GM12878 (cell line): ENCODE measurements around the gene COL11A1. TPM values are rescaled to one million over a fixed set of nuclear protein-coding genes. Genes with fewer than 3 reads are reported as not detected.

Experiments
- ATAC-seq: fragments of 200-7000 bp; cut with Tn5 transposase; 3 replicates; pipeline ENCODE4 v1.9.1; 2020; ENCODE audit warnings: mild to moderate bottlenecking, moderate library complexity
- BruUV-seq: library from RNA; stranded (reverse); fragments of 400-500 nt; replicated peaks from 2 replicates; lab custom pipeline; 2021; lab: Mats Ljungman, UMichigan
- CTCF ChIA-PET: fragments of 300-600 bp; sonication (Branson Sonifier 250); formaldehyde crosslinking; extraction: SDS; loops from one replicate; lab custom pipeline; 2021; ENCODE audit warnings: inconsistent platforms; lab: Yijun Ruan, JAX
- POLR2A ChIA-PET: fragments of 350-600 bp; formaldehyde crosslinking; extraction: SDS; loops from one replicate; lab custom pipeline; 2021; ENCODE audit warnings: inconsistent platforms; lab: Charles Lee
- RAD21 ChIA-PET: fragments of 300-600 bp; sonication (Branson Sonifier 250); formaldehyde crosslinking; loops from one replicate; lab custom pipeline; 2023; ENCODE audit warnings: antibody characterized with exemption; ENCODE audit not compliant: unreplicated experiment; lab: Charles Lee
- SMC1A ChIA-PET: fragments of 300-600 bp; sonication (Branson Sonifier 250); formaldehyde crosslinking; loops from one replicate; lab custom pipeline; 2023; ENCODE audit not compliant: unreplicated experiment, uncharacterized antibody; lab: Charles Lee
- DNase-seq: peaks from one replicate; pipeline ENCODE4 v3.0.0-alpha.2; 2011; ENCODE audit warnings: low read depth, low spot score
- FAIRE-seq: peaks from 3 replicates; lab custom pipeline; 2011; peaks lifted over from hg19 to GRCh38; lab: Jason Lieb, UNC
- H2AFZ ChIP-seq: 2 replicates; pipeline ENCODE4 v1.6.0; 2011; ENCODE audit warnings: low read depth, low read length, control low read depth; ENCODE audit not compliant: control insufficient read depth
- H3K27ac ChIP-seq: 2 replicates; pipeline ENCODE4 v1.5.1; 2011; ENCODE audit warnings: control low read depth; ENCODE audit not compliant: control insufficient read depth, insufficient read depth
- H3K27me3 ChIP-seq, 2 experiments: replicated peaks in 1 of 2; 2 replicates each; pipeline versions ENCODE4 v1.6.0 to v1.6.1; 2011; ENCODE audit warnings: low read length in 1 of 2; ENCODE audit not compliant: control insufficient read depth in 2 of 2, insufficient read depth in 2 of 2
- H3K36me3 ChIP-seq, 2 experiments: 2 replicates each; pipeline ENCODE4 v1.5.1; 2011; ENCODE audit warnings: low read length in 1 of 2; ENCODE audit not compliant: control insufficient read depth in 2 of 2, insufficient read depth in 2 of 2
- H3K4me1 ChIP-seq: 2 replicates; pipeline ENCODE4 v1.6.1; 2011; ENCODE audit warnings: mild to moderate bottlenecking, low read length, moderate library complexity, mixed read lengths; ENCODE audit not compliant: control insufficient read depth, insufficient read depth
- H3K4me2 ChIP-seq: 2 replicates; pipeline ENCODE4 v1.6.0; 2011; ENCODE audit warnings: control low read depth; ENCODE audit not compliant: control insufficient read depth, insufficient read depth
- H3K4me3 ChIP-seq: fragments of 200-600 bp; sonication (generic); 2 replicates; pipeline ENCODE4 v1.5.1; 2016
- H3K79me2 ChIP-seq: 2 replicates; pipeline ENCODE4 v1.6.0; 2011; ENCODE audit warnings: low read length; ENCODE audit not compliant: control insufficient read depth, insufficient read depth
- H3K9ac ChIP-seq: 2 replicates; pipeline ENCODE4 v1.8.0; 2011; ENCODE audit warnings: low read length, control low read depth, mixed read lengths; ENCODE audit not compliant: control insufficient read depth, insufficient read depth
- H3K9me3 ChIP-seq: replicated peaks from 3 replicates; pipeline ENCODE4 v1.5.1; 2011; ENCODE audit warnings: mild to moderate bottlenecking, low read length; ENCODE audit not compliant: control insufficient read depth, insufficient read depth
- H4K20me1 ChIP-seq: 2 replicates; pipeline ENCODE4 v1.6.0; 2011; ENCODE audit not compliant: control insufficient read depth, insufficient read depth
- CHD4 ChIP-seq: fragments of 200-600 bp; sonication (generic); IDR thresholded peaks from 2 replicates; pipeline ENCODE4 v1.6.1; 2016; ENCODE audit warnings: mild to moderate bottlenecking
- CREB1 ChIP-seq: IDR thresholded peaks from 2 replicates; pipeline ENCODE4 v1.6.1; 2012; ENCODE audit warnings: low read depth, mild to moderate bottlenecking, inconsistent platforms
- CTCF ChIP-seq, 3 experiments: IDR thresholded peaks in 2 of 3; conservative IDR thresholded peaks in 1 of 3; 2 replicates each; pipeline ENCODE4 v1.5.1; 2011; ENCODE audit warnings: low read depth in 3 of 3, low read length in 3 of 3, mild to moderate bottlenecking in 3 of 3, control low read depth in 2 of 3, moderate library complexity in 2 of 3, inconsistent platforms in 1 of 3, mixed read lengths in 1 of 3; ENCODE audit not compliant: control insufficient read depth in 2 of 3, insufficient read depth in 1 of 3; ENCODE audit errors: extremely low read depth in 1 of 3
- E2F8 ChIP-seq: fragments of 450-650 bp; IDR thresholded peaks from 2 replicates; pipeline ENCODE4 v1.6.1; 2018; ENCODE audit warnings: mild to moderate bottlenecking, low read depth, moderate library complexity; ENCODE audit not compliant: partially characterized antibody
- ELK1 ChIP-seq: IDR thresholded peaks from 2 replicates; pipeline ENCODE4 v1.6.1; 2012; ENCODE audit warnings: low read depth, low read length, improper control_type of control experiment
- ETV6 ChIP-seq, 2 experiments: fragments of 450-650 bp in 1 of 2; IDR thresholded peaks in 1 of 2; conservative IDR thresholded peaks in 1 of 2; 2 replicates each; pipeline ENCODE4 v1.6.1; 2014; ENCODE audit warnings: antibody characterized with exemption in 1 of 2, borderline replicate concordance in 1 of 2, low read depth in 1 of 2, mild to moderate bottlenecking in 1 of 2, moderate library complexity in 1 of 2
- HDAC6 ChIP-seq: fragments of 200-600 bp; sonication (generic); IDR thresholded peaks from one replicate; pipeline ENCODE4 v1.8.0; 2017; ENCODE audit warnings: antibody characterized with exemption; ENCODE audit not compliant: unreplicated experiment
- RAD51 ChIP-seq: fragments of 450-650 bp; IDR thresholded peaks from 2 replicates; pipeline ENCODE4 v1.6.1; 2016; ENCODE audit warnings: moderate library complexity, mild to moderate bottlenecking, inconsistent platforms
- TCF7 ChIP-seq: IDR thresholded peaks from 2 replicates; pipeline ENCODE4 v1.6.1; 2014; ENCODE audit warnings: antibody characterized with exemption, borderline replicate concordance
- USF1 ChIP-seq: IDR thresholded peaks from 2 replicates; pipeline ENCODE4 v1.6.1; 2011; ENCODE audit warnings: borderline replicate concordance, low read depth, mild to moderate bottlenecking, moderate library complexity, mixed read lengths, low read length; ENCODE audit not compliant: insufficient read depth; ENCODE audit errors: extremely low read length
- in situ Hi-C: fragments of 300-500 bp; cut with MboI; formaldehyde crosslinking; loops from 9 replicates; pipeline ENCODE4 v1.14.3; 2018; ENCODE audit warnings: mixed read lengths
- intact Hi-C: fragments of 100-400 bp; cut with micrococcal nuclease; formaldehyde crosslinking; loops from one replicate; pipeline ENCODE4 v1.14.2; 2022; ENCODE audit not compliant: unreplicated experiment
- polyA plus RNA-seq, 11 experiments: library from polyadenylated mRNA; depleted of rRNA in 4 of 11; unstranded in 6 of 11; stranded (reverse) in 5 of 11; fragments of >200 nt; fragmentation: Nextera tagmentation in 4 of 11; fragmentation: Illumina TruSeq in 1 of 11; extraction: Ambion mirVana in 4 of 11; extraction: Trizol in 1 of 11; gene quantifications; 1 replicate in 1 of 11; 2 replicates in 10 of 11; pipeline versions ENCODE4 v1.2.1 to v1.2.3, GENCODE V29; 2011 to 2016; ENCODE audit warnings: inconsistent platforms in 2 of 11, missing spikeins in 2 of 11, low read depth in 1 of 11
- total RNA-seq, 4 experiments: library from RNA; depleted of rRNA in 3 of 4; stranded (reverse); fragments of >200 nt in 3 of 4; fragmentation: Illumina TruSeq in 1 of 4; extraction: Trizol in 1 of 4; gene quantifications; 2 replicates each; pipeline versions ENCODE4 v1.2.1 to v1.2.3, GENCODE V29; 2013 to 2021
- TF ChIP-seq, protein P1 (sequence below): fragments of 450-650 bp; IDR thresholded peaks from 2 replicates; pipeline ENCODE4 v1.6.1; 2016; ENCODE audit warnings: mild to moderate bottlenecking
- TF ChIP-seq, protein P2 (sequence below): fragments of 450-650 bp; IDR thresholded peaks from 2 replicates; pipeline ENCODE4 v1.6.1; 2017; ENCODE audit warnings: mild to moderate bottlenecking, moderate library complexity

Gene COL11A1
- total and polyA plus RNA-seq, 10 of the 15 experiments (the other 5 are each of a cell fraction or from before 2014, with no cell fraction given), result 0.11 TPM; not detected in 9

- Histone ChIP-seq H4K20me1 (no peaks in the 10 kb centered on the region), H3K27ac (no peak overlapping the region), H3K36me3 (no peaks in the 10 kb centered on the region), H3K79me2 (no peaks in the 10 kb centered on the region), H3K9ac (no peak overlapping the region), H3K4me2 (no peak overlapping the region), H3K4me1 (no peaks in the 10 kb centered on the region), H3K9me3 (no peaks in the 10 kb centered on the region), H3K27me3 (no peaks in the 10 kb centered on the region), H3K4me3 (no peak overlapping the region), H2AFZ (no peak overlapping the region)
- no peak for FAIRE-seq
- ChIA-PET RAD21 (no interaction called here), SMC1A (no interaction called here), CTCF (no interaction called here), POLR2A (no interaction called here)
- BruUV-seq, result no TSS peak
- in situ Hi-C loops (no loop called here), intact Hi-C loops (no loop called here)
- no peak for ATAC-seq
- DNase-seq, result no peak
- TF ChIP-seq CTCF (IDR thresholded peaks at IDR 0.05 in 2 of 3, conservative IDR thresholded peaks at IDR 0.05 in 1 of 3; ENCODE audit: control insufficient read depth in 2 of 3, extremely low read depth in 1 of 3, insufficient read depth in 1 of 3, low read depth in 3 of 3, low read length in 3 of 3), result no peak
- no peak for TF ChIP-seq CREB1
- TF ChIP-seq USF1, result no peak
- no peak for TF ChIP-seq RAD51
- TF ChIP-seq CHD4, result no peak
- TF ChIP-seq HDAC6, result no peak
- TF ChIP-seq, protein P1, sequence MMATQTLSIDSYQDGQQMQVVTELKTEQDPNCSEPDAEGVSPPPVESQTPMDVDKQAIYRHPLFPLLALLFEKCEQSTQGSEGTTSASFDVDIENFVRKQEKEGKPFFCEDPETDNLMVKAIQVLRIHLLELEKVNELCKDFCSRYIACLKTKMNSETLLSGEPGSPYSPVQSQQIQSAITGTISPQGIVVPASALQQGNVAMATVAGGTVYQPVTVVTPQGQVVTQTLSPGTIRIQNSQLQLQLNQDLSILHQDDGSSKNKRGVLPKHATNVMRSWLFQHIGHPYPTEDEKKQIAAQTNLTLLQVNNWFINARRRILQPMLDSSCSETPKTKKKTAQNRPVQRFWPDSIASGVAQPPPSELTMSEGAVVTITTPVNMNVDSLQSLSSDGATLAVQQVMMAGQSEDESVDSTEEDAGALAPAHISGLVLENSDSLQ, result no peak
- TF ChIP-seq TCF7, result no peak
- TF ChIP-seq, protein P2, sequence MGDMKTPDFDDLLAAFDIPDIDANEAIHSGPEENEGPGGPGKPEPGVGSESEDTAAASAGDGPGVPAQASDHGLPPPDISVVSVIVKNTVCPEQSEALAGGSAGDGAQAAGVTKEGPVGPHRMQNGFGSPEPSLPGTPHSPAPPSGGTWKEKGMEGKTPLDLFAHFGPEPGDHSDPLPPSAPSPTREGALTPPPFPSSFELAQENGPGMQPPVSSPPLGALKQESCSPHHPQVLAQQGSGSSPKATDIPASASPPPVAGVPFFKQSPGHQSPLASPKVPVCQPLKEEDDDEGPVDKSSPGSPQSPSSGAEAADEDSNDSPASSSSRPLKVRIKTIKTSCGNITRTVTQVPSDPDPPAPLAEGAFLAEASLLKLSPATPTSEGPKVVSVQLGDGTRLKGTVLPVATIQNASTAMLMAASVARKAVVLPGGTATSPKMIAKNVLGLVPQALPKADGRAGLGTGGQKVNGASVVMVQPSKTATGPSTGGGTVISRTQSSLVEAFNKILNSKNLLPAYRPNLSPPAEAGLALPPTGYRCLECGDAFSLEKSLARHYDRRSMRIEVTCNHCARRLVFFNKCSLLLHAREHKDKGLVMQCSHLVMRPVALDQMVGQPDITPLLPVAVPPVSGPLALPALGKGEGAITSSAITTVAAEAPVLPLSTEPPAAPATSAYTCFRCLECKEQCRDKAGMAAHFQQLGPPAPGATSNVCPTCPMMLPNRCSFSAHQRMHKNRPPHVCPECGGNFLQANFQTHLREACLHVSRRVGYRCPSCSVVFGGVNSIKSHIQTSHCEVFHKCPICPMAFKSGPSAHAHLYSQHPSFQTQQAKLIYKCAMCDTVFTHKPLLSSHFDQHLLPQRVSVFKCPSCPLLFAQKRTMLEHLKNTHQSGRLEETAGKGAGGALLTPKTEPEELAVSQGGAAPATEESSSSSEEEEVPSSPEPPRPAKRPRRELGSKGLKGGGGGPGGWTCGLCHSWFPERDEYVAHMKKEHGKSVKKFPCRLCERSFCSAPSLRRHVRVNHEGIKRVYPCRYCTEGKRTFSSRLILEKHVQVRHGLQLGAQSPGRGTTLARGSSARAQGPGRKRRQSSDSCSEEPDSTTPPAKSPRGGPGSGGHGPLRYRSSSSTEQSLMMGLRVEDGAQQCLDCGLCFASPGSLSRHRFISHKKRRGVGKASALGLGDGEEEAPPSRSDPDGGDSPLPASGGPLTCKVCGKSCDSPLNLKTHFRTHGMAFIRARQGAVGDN, result no peak
- no peak for TF ChIP-seq E2F8
- TF ChIP-seq ETV6 (conservative IDR thresholded peaks at IDR 0.05 in 1 of 2, IDR thresholded peaks at IDR 0.05 in 1 of 2; ENCODE audit: borderline replicate concordance in 1 of 2, low read depth in 1 of 2), result no peak
- no peak for TF ChIP-seq ELK1
These were observed 251.1 kb downstream of the COL11A1 start for GRCh38 chr1:102857251-102857650.
